ENCODE data around the gene ACTL9.

DNA sequence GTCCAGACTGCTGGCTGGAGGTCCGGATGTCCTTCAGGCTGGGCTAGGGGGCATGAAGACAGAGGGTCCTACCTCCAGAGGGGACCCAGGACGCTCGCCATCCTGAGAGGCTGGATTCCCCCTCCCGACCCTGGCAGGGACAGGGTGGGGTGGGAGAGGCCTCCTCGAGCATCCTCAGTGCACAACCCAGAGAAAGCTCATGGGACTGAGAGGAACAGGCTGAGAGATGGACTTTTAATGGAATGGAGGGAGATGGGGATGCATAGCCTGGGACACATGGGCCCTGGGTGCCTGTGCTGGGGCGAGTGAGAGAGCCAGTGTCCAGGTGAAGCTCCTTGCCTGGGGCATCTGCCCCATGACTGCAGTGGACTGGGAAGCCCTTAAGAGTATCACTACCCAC, 3.1 kb downstream of the ACTL9 start:
- TF ChIP-seq, protein P1, sequence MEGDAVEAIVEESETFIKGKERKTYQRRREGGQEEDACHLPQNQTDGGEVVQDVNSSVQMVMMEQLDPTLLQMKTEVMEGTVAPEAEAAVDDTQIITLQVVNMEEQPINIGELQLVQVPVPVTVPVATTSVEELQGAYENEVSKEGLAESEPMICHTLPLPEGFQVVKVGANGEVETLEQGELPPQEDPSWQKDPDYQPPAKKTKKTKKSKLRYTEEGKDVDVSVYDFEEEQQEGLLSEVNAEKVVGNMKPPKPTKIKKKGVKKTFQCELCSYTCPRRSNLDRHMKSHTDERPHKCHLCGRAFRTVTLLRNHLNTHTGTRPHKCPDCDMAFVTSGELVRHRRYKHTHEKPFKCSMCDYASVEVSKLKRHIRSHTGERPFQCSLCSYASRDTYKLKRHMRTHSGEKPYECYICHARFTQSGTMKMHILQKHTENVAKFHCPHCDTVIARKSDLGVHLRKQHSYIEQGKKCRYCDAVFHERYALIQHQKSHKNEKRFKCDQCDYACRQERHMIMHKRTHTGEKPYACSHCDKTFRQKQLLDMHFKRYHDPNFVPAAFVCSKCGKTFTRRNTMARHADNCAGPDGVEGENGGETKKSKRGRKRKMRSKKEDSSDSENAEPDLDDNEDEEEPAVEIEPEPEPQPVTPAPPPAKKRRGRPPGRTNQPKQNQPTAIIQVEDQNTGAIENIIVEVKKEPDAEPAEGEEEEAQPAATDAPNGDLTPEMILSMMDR (IDR thresholded peaks at IDR 0.05): no peak
- no peak for TF ChIP-seq ETV6 (CRISPR knock-in tag; IDR thresholded peaks at IDR 0.05)
- no peak for TF ChIP-seq SP1 (CRISPR knock-in tag; conservative IDR thresholded peaks at IDR 0.05)
- TF ChIP-seq GRHL2 (CRISPR knock-in tag; IDR thresholded peaks at IDR 0.05; ENCODE audit: insufficient replicate concordance, severe bottlenecking): no peak
- TF ChIP-seq NFYB (CRISPR knock-in tag; conservative IDR thresholded peaks at IDR 0.05; ENCODE audit: low read depth): no peak
- TF ChIP-seq MAX (CRISPR knock-in tag; IDR thresholded peaks at IDR 0.05): no peak
- TF ChIP-seq TCF7 (CRISPR knock-in tag; IDR thresholded peaks at IDR 0.05; ENCODE audit: low read depth): no peak
- no peak for TF ChIP-seq GTF2I (CRISPR knock-in tag; conservative IDR thresholded peaks at IDR 0.05)
- no peak for TF ChIP-seq KAT7 (CRISPR knock-in tag; IDR thresholded peaks at IDR 0.05; ENCODE audit: borderline replicate concordance)
- TF ChIP-seq RELA (CRISPR knock-in tag; IDR thresholded peaks at IDR 0.05; ENCODE audit: borderline replicate concordance): no peak
- TF ChIP-seq ATF3 (CRISPR knock-in tag; conservative IDR thresholded peaks at IDR 0.05): no peak
- TF ChIP-seq GABPB1 (CRISPR knock-in tag; IDR thresholded peaks at IDR 0.05): no peak
- TF ChIP-seq NR2C2 (CRISPR knock-in tag; IDR thresholded peaks at IDR 0.05): no peak

All from WTC11 (cell line).